GM12864 (cell line): ENCODE data around the gene SORBS1.

Experiments used
- DNase-seq: peaks from one replicate; pipeline ENCODE4 v3.0.0-alpha.2; 2011; ENCODE audit warnings: low read depth
- H3K4me3 ChIP-seq: 2 replicates; pipeline ENCODE4 v1.5.1; 2011; ENCODE audit warnings: mild to moderate bottlenecking, low read depth, low read length, control low read depth
- TF ChIP-seq, protein P1 (sequence below): IDR thresholded peaks from 2 replicates; pipeline ENCODE4 v1.5.1; 2011; ENCODE audit warnings: low read depth, mild to moderate bottlenecking, moderate library complexity, low read length, control low read depth, inconsistent platforms; ENCODE audit errors: missing control alignments

SORBS1 gene

GRCh38 chr10:95273393-95274312, 287.5 kb downstream of the SORBS1 start:
- DNase-seq, result no peak
- TF ChIP-seq, protein P1, sequence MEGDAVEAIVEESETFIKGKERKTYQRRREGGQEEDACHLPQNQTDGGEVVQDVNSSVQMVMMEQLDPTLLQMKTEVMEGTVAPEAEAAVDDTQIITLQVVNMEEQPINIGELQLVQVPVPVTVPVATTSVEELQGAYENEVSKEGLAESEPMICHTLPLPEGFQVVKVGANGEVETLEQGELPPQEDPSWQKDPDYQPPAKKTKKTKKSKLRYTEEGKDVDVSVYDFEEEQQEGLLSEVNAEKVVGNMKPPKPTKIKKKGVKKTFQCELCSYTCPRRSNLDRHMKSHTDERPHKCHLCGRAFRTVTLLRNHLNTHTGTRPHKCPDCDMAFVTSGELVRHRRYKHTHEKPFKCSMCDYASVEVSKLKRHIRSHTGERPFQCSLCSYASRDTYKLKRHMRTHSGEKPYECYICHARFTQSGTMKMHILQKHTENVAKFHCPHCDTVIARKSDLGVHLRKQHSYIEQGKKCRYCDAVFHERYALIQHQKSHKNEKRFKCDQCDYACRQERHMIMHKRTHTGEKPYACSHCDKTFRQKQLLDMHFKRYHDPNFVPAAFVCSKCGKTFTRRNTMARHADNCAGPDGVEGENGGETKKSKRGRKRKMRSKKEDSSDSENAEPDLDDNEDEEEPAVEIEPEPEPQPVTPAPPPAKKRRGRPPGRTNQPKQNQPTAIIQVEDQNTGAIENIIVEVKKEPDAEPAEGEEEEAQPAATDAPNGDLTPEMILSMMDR, result no peak
- no peak overlapping the region for H3K4me3 ChIP-seq

DNA sequence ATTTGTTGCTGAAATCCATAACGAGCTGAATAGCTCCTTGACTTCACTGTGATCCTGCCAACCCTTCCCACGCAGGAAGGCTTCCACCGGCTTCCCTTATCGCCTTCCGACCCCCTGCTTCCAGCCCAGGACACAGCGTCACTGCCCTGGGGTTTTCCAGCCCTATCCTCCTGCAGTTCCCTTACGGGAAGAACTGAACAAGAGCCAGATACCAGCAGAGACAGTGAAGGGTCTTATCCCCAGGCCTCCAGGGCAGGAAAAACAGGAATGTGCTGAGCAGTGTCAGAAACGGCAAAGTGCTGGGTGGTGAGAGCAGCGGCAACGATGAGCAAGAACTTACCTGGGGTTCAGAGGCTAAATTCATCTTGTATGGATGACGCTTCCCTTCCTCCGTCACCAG, 292.7 kb downstream of the SORBS1 start:
- no peak overlapping the region for H3K4me3 ChIP-seq
- no peak for DNase-seq
- TF ChIP-seq, protein P1, result no peak

GRCh38 chr10:95267251-95267650, 293.9 kb downstream of the SORBS1 start:
- TF ChIP-seq, protein P1, result no peak
- no peak overlapping the region for H3K4me3 ChIP-seq
- no peak for DNase-seq

- TF ChIP-seq, protein P1, result no peak
- H3K4me3 ChIP-seq, result no peak overlapping the region
- DNase-seq, result no peak
These were observed 294.5 kb downstream of the SORBS1 start for GRCh38 chr10:95266674-95267095.

DNA sequence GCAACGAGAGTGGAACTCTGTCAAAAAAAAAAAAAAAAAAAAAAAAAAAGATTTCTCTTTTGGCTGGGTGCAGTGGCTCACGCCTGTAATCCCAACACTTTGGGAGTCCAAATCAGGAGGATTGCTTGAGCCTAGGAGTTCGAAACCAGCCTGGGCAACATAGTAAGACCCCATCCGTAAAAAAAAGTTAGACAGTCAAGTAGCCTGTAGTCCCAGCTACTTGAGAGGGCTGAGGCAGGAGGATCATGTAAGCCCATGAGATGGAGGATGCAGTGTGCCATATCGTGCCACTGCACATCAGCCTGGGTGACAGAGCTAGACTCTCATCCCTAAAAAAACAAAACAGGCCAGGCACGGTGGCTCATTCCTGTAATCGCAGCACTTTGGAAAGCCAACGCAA, 295.6 kb downstream of the SORBS1 start:
- no peak for DNase-seq

GRCh38 chr10:95264227-95265051, 296.7 kb downstream of the SORBS1 start:
- no peak for DNase-seq
- H3K4me3 ChIP-seq, result no peak overlapping the region
- TF ChIP-seq, protein P1, result no peak

More for the DNA sequence above, 295.6 kb downstream of the SORBS1 start:
- TF ChIP-seq, protein P1, result no peak
- H3K4me3 ChIP-seq, result no peak overlapping the region
